ENCODE results near the gene ST6GAL1.

ST6GAL1 gene

DNA sequence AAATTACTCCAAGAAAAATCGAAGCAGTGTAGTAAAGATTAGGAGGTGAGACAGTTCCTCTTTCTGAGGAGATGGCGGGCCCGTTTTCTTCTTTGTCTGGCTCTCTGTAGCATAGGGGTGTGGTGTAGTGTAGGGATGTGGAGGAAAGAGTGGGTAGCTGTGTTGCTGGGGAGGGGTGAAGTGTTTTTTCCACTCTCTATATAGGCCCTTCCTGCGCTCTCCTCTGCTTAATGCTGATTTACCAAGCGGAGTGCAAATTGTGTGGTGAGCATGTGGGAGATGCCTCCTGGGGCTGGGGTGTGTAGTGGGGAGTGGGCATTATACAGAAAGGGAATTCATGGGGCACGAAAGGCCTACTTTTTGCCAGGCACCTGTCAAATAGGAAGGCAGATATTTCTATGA, 94.9 kb downstream of the ST6GAL1 start:
- no peak overlapping the region for H3K9ac ChIP-seq (ENCODE audit: low read depth, low read length)
- H3K4me1 ChIP-seq (ENCODE audit: insufficient read depth, low read length): no peaks in the 10 kb centered on the region
- no peak overlapping the region for H3K4me2 ChIP-seq (ENCODE audit: insufficient read depth, low read length)
- no peaks in the 10 kb centered on the region for H3K79me2 ChIP-seq (ENCODE audit: insufficient read depth, low read length)
- no peak overlapping the region for H2AFZ ChIP-seq (ENCODE audit: low read depth, low read length)
- H3K9me3 ChIP-seq (ENCODE audit: insufficient read depth, low read length, severe bottlenecking): no peaks in the 10 kb centered on the region
- no peak for ATAC-seq (ENCODE audit: insufficient read depth, low read depth)
- no peak overlapping the region for H3K27ac ChIP-seq (ENCODE audit: low read length)
- no peak overlapping the region for H3K4me3 ChIP-seq (ENCODE audit: low read depth in 1 of 2, low read length in 2 of 2)
- TF ChIP-seq EZH2 (IDR thresholded peaks at IDR 0.05; ENCODE audit: borderline replicate concordance, low read depth, low read length, severe bottlenecking): no peak
- TF ChIP-seq, protein P1, sequence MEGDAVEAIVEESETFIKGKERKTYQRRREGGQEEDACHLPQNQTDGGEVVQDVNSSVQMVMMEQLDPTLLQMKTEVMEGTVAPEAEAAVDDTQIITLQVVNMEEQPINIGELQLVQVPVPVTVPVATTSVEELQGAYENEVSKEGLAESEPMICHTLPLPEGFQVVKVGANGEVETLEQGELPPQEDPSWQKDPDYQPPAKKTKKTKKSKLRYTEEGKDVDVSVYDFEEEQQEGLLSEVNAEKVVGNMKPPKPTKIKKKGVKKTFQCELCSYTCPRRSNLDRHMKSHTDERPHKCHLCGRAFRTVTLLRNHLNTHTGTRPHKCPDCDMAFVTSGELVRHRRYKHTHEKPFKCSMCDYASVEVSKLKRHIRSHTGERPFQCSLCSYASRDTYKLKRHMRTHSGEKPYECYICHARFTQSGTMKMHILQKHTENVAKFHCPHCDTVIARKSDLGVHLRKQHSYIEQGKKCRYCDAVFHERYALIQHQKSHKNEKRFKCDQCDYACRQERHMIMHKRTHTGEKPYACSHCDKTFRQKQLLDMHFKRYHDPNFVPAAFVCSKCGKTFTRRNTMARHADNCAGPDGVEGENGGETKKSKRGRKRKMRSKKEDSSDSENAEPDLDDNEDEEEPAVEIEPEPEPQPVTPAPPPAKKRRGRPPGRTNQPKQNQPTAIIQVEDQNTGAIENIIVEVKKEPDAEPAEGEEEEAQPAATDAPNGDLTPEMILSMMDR (IDR thresholded peaks at IDR 0.05; ENCODE audit: borderline replicate concordance, extremely low read depth, low read length, poor library complexity, severe bottlenecking): no peak
- DNase-seq: no peak
- H3K27me3 ChIP-seq (ENCODE audit: insufficient read depth, low read length, poor library complexity): peaks cover 10% of the 10 kb centered on the region
- H3K36me3 ChIP-seq (ENCODE audit: insufficient read depth, low read length): no peaks in the 10 kb centered on the region
- H4K20me1 ChIP-seq (ENCODE audit: insufficient read depth, low read length): no peaks in the 10 kb centered on the region

DNA sequence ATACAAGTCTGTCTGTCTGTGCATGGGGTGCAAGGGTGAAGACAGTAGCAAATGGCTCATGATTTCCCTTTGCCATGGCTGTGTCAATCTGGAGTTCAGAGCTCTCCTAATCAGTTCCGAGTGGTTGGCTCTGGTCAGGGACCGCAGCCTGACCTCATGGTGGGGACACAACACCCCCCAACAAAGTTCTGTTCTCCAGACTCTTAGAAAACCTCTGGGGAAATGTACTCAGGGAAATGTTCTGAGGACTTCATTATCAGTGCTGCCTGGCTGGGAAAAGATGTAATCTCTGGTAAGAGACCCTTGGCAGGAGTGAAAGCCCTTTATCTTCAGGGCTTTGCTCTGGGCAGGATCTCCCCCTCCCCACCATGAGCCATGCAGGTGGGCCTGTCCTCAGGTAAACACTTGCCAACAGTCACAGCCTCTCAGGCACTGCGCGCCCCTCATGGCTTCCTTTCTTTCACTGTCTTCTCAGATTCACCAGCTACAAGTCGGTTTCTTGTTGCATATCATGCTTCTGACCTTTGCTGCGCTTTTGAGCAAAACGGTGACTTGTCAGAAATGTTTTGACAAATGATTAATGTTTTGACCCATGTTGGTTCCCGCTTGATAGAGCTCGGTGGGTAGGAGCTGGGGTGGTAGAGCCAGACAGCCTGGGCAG, 95.5 kb downstream of the ST6GAL1 start:
- no peak overlapping the region for H3K4me2 ChIP-seq (ENCODE audit: insufficient read depth, low read length)
- H3K4me1 ChIP-seq (ENCODE audit: insufficient read depth, low read length): no peaks in the 10 kb centered on the region
- H3K36me3 ChIP-seq (ENCODE audit: insufficient read depth, low read length): no peaks in the 10 kb centered on the region
- H3K27me3 ChIP-seq (ENCODE audit: insufficient read depth, low read length, poor library complexity): peaks cover 10% of the 10 kb centered on the region
- ATAC-seq (ENCODE audit: insufficient read depth, low read depth) (no peak), DNase-seq (no peak)
- H2AFZ ChIP-seq (ENCODE audit: low read depth, low read length): no peak overlapping the region
- no peak for TF ChIP-seq EZH2 (IDR thresholded peaks at IDR 0.05; ENCODE audit: borderline replicate concordance, low read depth, low read length, severe bottlenecking)
- TF ChIP-seq, protein P1 (IDR thresholded peaks at IDR 0.05; ENCODE audit: borderline replicate concordance, extremely low read depth, low read length, poor library complexity, severe bottlenecking): no peak
- no peaks in the 10 kb centered on the region for H4K20me1 ChIP-seq (ENCODE audit: insufficient read depth, low read length)
- H3K9me3 ChIP-seq (ENCODE audit: insufficient read depth, low read length, severe bottlenecking): no peaks in the 10 kb centered on the region
- H3K9ac ChIP-seq (ENCODE audit: low read depth, low read length): no peak overlapping the region
- no peak overlapping the region for H3K27ac ChIP-seq (ENCODE audit: low read length)
- H3K79me2 ChIP-seq (ENCODE audit: insufficient read depth, low read length): no peaks in the 10 kb centered on the region
- no peak overlapping the region for H3K4me3 ChIP-seq (ENCODE audit: low read depth in 1 of 2, low read length in 2 of 2)

DNA sequence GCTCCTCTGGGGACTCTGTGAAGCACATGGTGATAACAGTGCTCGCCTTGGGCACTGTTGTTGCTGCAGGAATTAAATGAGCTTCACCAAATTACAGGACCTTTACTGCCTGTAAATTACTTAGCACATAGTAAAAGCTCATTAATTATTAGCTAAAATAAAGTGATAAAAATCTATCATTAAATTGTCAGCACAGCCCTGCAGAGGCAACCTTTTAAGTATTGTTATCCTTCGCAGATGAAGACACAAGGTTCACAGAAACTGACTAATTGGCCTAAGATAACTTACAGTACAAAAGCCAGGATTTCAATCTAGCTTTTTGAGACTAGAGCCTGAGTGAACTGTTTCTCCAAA, 96.0 kb downstream of the ST6GAL1 start:
- H3K4me3 ChIP-seq (ENCODE audit: low read depth in 1 of 2, low read length in 2 of 2): no peak overlapping the region
- no peaks in the 10 kb centered on the region for H3K36me3 ChIP-seq (ENCODE audit: insufficient read depth, low read length)
- DNase-seq (no peak), ATAC-seq (ENCODE audit: insufficient read depth, low read depth) (no peak)
- H3K27me3 ChIP-seq (ENCODE audit: insufficient read depth, low read length, poor library complexity): peaks cover 10% of the 10 kb centered on the region
- H3K79me2 ChIP-seq (ENCODE audit: insufficient read depth, low read length): no peaks in the 10 kb centered on the region
- H3K4me1 ChIP-seq (ENCODE audit: insufficient read depth, low read length): no peaks in the 10 kb centered on the region
- no peak overlapping the region for H3K4me2 ChIP-seq (ENCODE audit: insufficient read depth, low read length)
- H4K20me1 ChIP-seq (ENCODE audit: insufficient read depth, low read length): no peaks in the 10 kb centered on the region
- no peak for TF ChIP-seq EZH2 (IDR thresholded peaks at IDR 0.05; ENCODE audit: borderline replicate concordance, low read depth, low read length, severe bottlenecking)
- TF ChIP-seq, protein P1 (IDR thresholded peaks at IDR 0.05; ENCODE audit: borderline replicate concordance, extremely low read depth, low read length, poor library complexity, severe bottlenecking): no peak
- H2AFZ ChIP-seq (ENCODE audit: low read depth, low read length): no peak overlapping the region
- H3K9ac ChIP-seq (ENCODE audit: low read depth, low read length): no peak overlapping the region
- H3K9me3 ChIP-seq (ENCODE audit: insufficient read depth, low read length, severe bottlenecking): no peaks in the 10 kb centered on the region
- H3K27ac ChIP-seq (ENCODE audit: low read length): no peak overlapping the region

Measured in DND-41 (cell line).